Endometrial microvascular endothelial cells (primary cell): ENCODE results near the gene ST6GAL1. TPM values are rescaled to one million over a fixed set of nuclear protein-coding genes. Genes with fewer than 3 reads are reported as not detected.

Experiments used
- in situ Hi-C: cut with HindIII; loops from 2 replicates; pipeline ENCODE4 v1.10.0; 2017; ENCODE audit warnings: low sequenced_read_pairs, low pct_unique_long_range_greater_than_20kb; ENCODE audit errors: inconsistent ontology term
- total RNA-seq: library from RNA; depleted of rRNA; stranded (reverse); fragments of >200 nt; gene quantifications from one replicate; pipeline ENCODE4 v1.2.3, GENCODE V29; 2015; ENCODE audit errors: inconsistent ontology term

Gene ST6GAL1
- total RNA-seq, 1 donor from 2014 or later: 24.0 TPM

GRCh38 chr3:187026317-187026670 lies 96.0 kb downstream of the ST6GAL1 start:
- in situ Hi-C loops: no loop called here

GRCh38 chr3:187027531-187028278 lies 97.4 kb downstream of the ST6GAL1 start:
- in situ Hi-C loops: no loop called here

GRCh38 chr3:187031934-187032333 lies 101.6 kb downstream of the ST6GAL1 start:
- in situ Hi-C loops: no loop called here

DNA sequence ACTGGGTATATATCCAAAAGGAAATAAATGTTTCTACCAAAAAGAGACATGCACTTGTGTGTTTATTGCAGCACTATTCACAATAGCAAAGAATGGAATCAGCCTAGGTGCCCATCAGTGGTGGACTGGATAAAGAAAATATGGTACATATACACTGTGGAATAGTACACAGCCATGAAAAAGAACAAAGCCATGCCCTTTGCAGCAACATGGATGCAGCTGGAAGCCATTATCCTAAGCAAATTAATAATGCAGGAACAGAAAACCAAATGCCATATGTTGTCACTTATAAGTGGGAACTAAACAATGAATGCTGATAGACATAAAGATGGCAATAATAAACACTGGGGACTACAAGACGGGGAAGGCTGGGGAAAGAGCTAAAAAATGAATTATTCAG lies 106.1 kb downstream of the ST6GAL1 start:
- in situ Hi-C loops: no loop called here

- in situ Hi-C loops: no loop called here
Observed at GRCh38 chr3:187039100-187039722, 108.9 kb downstream of the ST6GAL1 start.

DNA sequence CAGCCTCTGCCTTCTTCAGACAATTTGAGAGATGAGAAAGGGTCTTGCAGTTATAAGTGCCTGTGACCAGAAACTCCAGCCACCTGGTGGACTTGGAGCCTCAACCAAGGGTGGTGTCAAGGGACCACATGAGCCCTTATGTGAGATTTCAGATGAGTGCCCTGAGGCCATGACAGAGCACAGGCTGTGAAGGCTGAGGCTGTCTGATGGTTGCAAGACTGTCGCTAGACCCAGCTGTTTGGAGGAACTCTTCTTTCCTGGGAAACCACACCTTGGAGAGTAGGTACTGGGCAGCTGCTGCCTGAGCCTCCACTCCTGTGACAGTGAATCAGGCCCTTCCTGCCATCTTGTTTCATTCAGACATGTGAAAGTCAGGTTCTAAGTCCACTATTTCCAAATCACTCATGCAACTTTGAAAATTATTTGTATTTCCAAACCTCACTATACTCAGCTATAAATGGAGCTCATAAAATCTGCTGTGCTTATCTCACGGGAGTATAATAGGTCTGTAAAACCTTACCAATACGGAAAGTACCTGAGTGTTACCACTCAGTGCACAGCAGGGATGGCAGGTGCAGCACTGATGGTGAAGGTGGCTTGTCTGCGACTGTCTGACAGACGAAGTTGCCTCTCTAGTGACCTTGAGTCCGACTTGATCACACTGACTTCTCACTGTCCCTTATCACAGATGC lies 109.5 kb downstream of the ST6GAL1 start:
- in situ Hi-C loops: no loop called here

DNA sequence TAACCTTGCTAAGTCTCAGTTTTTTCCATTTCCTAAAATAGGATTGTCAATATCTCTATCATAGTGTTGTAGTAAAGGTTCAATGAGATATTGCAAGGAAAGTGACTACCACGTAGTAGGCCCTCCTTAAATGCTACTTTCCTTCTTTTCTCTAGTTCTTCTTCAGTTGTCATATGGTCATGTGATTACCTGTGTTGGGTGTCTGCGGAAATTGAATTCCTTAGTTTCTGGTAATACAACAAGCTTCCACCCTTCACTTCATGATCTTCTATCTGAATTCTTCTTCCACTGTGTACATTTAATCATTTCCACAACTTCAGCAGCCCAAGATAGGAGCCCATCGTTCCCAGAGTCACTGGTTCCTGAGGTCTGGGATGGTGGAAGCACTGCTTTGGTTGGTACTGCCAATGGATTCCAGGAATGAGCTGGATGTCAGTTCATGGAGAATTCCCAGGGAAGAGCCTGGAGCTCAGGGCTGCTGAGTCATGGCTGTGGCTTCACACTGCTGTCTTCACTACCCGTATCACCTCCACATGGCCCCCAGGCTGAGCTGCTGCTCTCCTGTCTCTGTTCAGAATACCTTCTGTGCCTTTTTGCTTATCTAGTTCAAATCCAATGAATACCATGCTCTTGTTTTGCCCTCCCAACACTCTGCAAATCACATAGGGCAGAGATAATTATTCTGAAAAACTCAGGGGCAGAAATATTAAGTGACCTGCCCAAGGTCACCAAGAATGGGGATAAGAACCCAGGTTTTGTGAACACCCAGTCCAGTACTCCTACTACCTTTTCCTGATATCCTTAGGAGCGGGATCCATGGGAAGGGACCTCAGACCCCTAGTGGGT lies 110.4 kb downstream of the ST6GAL1 start:
- in situ Hi-C loops: no loop called here

DNA sequence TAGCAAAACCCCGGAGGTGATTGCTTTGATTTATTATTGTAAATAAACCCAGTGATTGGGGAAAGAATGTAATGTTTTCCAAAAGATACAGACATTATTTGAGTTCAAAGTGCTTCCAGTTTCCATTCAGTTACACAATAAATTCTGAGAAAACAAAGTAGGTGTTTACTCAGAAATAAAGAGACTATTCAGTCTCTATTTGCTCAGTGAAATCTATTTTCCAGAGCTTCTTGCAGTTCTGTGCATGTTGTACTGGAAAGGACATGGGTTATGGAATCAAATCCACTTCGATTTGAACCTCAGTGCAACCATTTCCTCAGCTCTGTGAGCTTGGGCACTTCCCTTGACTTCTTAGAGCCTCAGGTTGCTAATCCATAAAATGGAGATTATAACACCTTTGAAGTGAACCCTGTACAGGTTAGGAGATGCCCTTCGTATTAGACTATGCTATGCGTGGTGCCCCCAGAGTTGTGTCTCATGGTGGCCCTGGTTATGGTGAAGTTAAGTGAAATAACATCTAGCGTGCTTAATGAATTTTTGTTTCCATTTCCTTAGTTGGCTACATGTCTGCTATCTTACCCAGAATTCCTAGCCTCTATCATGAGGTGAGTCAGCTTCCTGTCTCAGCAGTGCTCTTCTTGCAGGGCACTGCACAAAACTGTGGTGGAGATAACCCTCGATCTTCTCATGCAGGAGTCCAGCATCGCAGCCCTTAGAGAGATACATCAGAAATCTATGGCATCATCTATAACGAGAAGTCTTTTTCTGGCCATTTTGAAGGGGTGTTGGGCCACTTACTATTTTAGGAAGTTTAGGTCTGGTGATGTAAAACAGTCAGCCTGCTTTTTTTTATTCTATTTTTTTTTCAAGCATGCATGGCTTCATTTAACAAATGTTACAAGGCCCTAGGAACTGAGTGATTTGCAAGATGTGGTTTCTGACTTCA lies 111.3 kb downstream of the ST6GAL1 start:
- in situ Hi-C loops: no loop called here

GRCh38 chr3:187042346-187042745 lies 112.0 kb downstream of the ST6GAL1 start:
- in situ Hi-C loops: no loop called here

DNA sequence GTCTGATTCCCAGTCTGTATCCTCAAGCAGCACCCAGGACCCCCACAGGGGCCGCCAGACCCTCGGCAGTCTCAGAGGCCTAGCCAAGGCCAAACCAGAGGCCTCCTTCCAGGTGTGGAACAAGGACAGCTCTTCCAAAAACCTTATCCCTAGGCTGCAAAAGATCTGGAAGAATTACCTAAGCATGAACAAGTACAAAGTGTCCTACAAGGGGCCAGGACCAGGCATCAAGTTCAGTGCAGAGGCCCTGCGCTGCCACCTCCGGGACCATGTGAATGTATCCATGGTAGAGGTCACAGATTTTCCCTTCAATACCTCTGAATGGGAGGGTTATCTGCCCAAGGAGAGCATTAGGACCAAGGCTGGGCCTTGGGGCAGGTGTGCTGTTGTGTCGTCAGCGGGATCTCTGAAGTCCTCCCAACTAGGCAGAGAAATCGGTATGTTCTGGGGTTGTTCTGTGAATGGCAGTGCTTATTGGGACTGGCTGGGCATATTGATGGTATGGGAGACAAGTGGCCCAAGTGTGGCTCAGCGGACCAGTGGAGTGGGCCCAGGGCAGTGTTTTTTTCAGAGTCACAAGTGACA lies 112.6 kb downstream of the ST6GAL1 start:
- in situ Hi-C loops: no loop called here

DNA sequence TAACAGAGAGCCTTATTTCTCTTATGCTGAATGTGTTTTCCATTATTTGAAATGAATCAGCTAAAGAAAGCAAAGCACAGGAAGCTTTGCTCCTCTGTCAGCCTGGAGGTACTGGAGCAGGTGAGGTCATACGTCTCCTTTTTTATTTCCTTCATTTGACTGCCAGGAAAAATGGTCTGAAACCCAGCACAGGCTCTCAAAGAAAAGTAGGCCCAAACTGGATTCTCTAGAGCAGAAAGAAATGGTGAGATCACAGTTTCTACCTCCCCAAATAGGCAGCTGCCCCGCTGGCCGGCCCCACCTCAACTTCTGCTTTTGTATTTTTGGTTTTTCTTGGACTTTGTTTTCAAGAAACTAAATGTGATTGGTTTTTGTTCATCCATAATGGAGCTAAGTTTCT lies 113.9 kb downstream of the ST6GAL1 start:
- in situ Hi-C loops: no loop called here

DNA sequence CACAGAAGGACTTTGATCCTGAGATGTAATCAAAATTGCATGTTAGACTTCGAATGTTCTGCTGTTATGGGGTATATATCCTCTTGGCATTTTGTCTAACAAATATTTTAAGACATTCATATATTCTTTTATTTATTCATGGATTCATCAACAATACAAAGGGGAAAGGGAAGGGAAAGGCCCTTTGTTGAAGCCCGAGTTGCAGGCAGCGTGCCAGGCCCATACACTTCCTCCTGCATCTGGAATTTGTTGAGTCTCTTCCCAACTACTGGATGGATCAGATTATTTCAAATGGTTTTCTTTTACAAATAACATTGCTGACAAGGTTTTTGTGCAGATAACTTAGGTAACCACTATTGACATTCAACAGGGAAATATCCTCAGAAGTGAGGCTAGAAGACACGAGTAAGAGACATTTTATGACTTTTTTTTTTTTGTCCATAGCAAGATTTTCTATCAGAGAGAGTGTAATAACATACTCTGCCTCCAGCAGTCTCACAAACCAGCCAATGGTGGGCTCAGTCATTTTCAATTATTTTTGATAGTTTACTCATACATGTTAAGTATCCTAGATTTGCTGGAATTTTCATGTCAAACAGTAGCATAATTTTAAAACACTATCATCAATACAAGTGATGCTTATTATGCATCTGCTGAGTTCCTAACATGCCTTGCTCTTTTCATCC lies 114.7 kb downstream of the ST6GAL1 start:
- in situ Hi-C loops: no loop called here

GRCh38 chr3:187046033-187046432 lies 115.7 kb downstream of the ST6GAL1 start:
- in situ Hi-C loops: no loop called here

GRCh38 chr3:187049462-187050101 lies 119.3 kb downstream of the ST6GAL1 start:
- in situ Hi-C loops: no loop called here

- in situ Hi-C loops: no loop called here
Observed at GRCh38 chr3:187051066-187051465, 120.7 kb downstream of the ST6GAL1 start.

DNA sequence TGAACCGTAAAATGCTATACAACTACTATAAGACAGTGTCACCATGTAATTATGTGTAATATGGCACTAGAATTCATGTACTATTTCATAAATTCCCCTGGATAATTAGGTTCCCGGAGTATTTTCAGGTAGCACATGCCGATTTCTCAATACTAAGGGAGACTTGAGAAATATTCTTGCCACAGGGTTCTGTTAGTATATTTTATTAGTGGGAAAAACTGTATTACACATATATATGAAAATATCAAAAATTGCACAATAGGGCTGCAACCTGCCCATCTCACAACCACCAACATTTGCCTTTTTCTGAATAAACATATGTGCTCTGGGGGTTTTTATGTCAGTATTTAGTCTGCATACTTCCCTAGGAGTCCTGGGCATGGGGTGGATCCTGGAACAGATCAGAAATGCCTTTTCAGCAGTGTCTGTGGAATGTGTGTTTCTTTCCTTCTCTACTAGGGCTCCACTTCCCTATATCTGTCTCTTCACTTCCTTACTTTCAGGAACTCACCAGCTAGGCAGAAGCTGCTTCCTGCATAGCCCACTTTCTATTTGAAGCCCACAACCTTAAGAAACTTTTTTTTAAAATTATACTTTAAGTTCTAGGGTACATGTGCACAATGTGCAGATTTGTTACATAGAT lies 121.5 kb downstream of the ST6GAL1 start:
- in situ Hi-C loops: no loop called here
